Neural progenitor cell (in vitro differentiated cells): ENCODE results near the gene ITSN1.

ENCODE experiments used
- EZH2phosphoT487 ChIP-seq: fragments of 200-600 bp; sonication (generic); IDR thresholded peaks from 2 replicates; pipeline ENCODE4 v1.6.1; 2017; ENCODE audit warnings: antibody characterized with exemption
- TF ChIP-seq, protein P1 (sequence below): fragments of 200-600 bp; sonication (generic); IDR thresholded peaks from 2 replicates; pipeline ENCODE4 v1.5.1; 2017; ENCODE audit warnings: antibody characterized with exemption, mild to moderate bottlenecking

DNA sequence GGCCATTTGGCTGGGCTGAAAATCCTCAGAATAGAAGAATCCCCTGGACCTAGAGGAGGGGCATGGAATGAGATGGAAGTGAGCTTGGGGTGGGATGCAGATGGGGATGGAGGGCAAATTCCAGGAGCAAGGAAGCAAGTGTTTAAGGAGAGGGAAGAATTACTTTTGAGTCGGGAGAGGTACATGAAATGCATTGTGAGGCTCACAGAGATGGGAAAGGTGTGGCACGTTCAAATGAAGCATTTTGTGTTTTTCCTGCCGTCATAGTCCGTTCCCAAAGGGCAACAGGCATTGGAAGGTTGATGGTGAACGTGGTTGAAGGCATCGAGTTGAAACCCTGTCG, 242.8 kb downstream of the ITSN1 start:
- no peak for TF ChIP-seq EZH2phosphoT487
- TF ChIP-seq, protein P1, sequence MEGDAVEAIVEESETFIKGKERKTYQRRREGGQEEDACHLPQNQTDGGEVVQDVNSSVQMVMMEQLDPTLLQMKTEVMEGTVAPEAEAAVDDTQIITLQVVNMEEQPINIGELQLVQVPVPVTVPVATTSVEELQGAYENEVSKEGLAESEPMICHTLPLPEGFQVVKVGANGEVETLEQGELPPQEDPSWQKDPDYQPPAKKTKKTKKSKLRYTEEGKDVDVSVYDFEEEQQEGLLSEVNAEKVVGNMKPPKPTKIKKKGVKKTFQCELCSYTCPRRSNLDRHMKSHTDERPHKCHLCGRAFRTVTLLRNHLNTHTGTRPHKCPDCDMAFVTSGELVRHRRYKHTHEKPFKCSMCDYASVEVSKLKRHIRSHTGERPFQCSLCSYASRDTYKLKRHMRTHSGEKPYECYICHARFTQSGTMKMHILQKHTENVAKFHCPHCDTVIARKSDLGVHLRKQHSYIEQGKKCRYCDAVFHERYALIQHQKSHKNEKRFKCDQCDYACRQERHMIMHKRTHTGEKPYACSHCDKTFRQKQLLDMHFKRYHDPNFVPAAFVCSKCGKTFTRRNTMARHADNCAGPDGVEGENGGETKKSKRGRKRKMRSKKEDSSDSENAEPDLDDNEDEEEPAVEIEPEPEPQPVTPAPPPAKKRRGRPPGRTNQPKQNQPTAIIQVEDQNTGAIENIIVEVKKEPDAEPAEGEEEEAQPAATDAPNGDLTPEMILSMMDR: no peak
